ENCODE data around the gene TMC3.

GRCh38 chr15:81288040-81288439 is 86.0 kb downstream of the TMC3 start:
- TF ChIP-seq, protein P1, sequence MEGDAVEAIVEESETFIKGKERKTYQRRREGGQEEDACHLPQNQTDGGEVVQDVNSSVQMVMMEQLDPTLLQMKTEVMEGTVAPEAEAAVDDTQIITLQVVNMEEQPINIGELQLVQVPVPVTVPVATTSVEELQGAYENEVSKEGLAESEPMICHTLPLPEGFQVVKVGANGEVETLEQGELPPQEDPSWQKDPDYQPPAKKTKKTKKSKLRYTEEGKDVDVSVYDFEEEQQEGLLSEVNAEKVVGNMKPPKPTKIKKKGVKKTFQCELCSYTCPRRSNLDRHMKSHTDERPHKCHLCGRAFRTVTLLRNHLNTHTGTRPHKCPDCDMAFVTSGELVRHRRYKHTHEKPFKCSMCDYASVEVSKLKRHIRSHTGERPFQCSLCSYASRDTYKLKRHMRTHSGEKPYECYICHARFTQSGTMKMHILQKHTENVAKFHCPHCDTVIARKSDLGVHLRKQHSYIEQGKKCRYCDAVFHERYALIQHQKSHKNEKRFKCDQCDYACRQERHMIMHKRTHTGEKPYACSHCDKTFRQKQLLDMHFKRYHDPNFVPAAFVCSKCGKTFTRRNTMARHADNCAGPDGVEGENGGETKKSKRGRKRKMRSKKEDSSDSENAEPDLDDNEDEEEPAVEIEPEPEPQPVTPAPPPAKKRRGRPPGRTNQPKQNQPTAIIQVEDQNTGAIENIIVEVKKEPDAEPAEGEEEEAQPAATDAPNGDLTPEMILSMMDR (CRISPR knock-in tag; IDR thresholded peaks at IDR 0.05): no peak
- TF ChIP-seq, protein P2, sequence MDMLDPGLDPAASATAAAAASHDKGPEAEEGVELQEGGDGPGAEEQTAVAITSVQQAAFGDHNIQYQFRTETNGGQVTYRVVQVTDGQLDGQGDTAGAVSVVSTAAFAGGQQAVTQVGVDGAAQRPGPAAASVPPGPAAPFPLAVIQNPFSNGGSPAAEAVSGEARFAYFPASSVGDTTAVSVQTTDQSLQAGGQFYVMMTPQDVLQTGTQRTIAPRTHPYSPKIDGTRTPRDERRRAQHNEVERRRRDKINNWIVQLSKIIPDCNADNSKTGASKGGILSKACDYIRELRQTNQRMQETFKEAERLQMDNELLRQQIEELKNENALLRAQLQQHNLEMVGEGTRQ (IDR thresholded peaks at IDR 0.05; ENCODE audit: low read depth, low read length): no peak
- TF ChIP-seq, protein P2 (CRISPR knock-in tag; IDR thresholded peaks at IDR 0.05; ENCODE audit: borderline replicate concordance): no peak
- TF ChIP-seq, protein P3, sequence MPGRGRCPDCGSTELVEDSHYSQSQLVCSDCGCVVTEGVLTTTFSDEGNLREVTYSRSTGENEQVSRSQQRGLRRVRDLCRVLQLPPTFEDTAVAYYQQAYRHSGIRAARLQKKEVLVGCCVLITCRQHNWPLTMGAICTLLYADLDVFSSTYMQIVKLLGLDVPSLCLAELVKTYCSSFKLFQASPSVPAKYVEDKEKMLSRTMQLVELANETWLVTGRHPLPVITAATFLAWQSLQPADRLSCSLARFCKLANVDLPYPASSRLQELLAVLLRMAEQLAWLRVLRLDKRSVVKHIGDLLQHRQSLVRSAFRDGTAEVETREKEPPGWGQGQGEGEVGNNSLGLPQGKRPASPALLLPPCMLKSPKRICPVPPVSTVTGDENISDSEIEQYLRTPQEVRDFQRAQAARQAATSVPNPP (CRISPR knock-in tag; IDR thresholded peaks at IDR 0.05): no peak
- TF ChIP-seq ZNF138 (CRISPR knock-in tag; IDR thresholded peaks at IDR 0.05; ENCODE audit: low read depth) (no peak), KDM6A (CRISPR knock-in tag; IDR thresholded peaks at IDR 0.05; ENCODE audit: low read depth) (no peak), POLR2AphosphoS5 (IDR thresholded peaks at IDR 0.05; ENCODE audit: low read depth, low read length) (no peak), NR1H2 (CRISPR knock-in tag; IDR thresholded peaks at IDR 0.05; ENCODE audit: borderline replicate concordance, low read depth) (no peak), ZBTB20 (CRISPR knock-in tag; IDR thresholded peaks at IDR 0.05; ENCODE audit: borderline replicate concordance, low read depth) (no peak), UBTF (CRISPR knock-in tag; IDR thresholded peaks at IDR 0.05) (no peak), SMAD1 (CRISPR knock-in tag; IDR thresholded peaks at IDR 0.05; ENCODE audit: borderline replicate concordance, low read depth) (no peak), GABPA (IDR thresholded peaks at IDR 0.05; ENCODE audit: low read depth, low read length) (no peak), GABPA (CRISPR knock-in tag; IDR thresholded peaks at IDR 0.05; ENCODE audit: low read depth) (no peak), POLR2AphosphoS2 (IDR thresholded peaks at IDR 0.05; ENCODE audit: low read depth, low read length) (no peak)
- TF ChIP-seq, protein P4, sequence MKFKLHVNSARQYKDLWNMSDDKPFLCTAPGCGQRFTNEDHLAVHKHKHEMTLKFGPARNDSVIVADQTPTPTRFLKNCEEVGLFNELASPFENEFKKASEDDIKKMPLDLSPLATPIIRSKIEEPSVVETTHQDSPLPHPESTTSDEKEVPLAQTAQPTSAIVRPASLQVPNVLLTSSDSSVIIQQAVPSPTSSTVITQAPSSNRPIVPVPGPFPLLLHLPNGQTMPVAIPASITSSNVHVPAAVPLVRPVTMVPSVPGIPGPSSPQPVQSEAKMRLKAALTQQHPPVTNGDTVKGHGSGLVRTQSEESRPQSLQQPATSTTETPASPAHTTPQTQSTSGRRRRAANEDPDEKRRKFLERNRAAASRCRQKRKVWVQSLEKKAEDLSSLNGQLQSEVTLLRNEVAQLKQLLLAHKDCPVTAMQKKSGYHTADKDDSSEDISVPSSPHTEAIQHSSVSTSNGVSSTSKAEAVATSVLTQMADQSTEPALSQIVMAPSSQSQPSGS (CRISPR knock-in tag; IDR thresholded peaks at IDR 0.05): no peak
- TF ChIP-seq, protein P5, sequence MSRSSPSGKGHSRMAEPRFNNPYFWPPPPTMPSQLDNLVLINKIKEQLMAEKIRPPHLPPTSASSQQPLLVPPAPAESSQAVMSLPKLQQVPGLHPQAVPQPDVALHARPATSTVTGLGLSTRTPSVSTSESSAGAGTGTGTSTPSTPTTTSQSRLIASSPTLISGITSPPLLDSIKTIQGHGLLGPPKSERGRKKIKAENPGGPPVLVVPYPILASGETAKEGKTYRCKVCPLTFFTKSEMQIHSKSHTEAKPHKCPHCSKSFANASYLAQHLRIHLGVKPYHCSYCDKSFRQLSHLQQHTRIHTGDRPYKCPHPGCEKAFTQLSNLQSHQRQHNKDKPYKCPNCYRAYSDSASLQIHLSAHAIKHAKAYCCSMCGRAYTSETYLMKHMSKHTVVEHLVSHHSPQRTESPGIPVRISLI (CRISPR knock-in tag; IDR thresholded peaks at IDR 0.05; ENCODE audit: borderline replicate concordance): no peak

All from HepG2 (cell line).